IPS-18c (cell line): ENCODE data around the gene SELENOO.
A peak's percentile ranks its signal among the peaks of the same experiment; 100 is the strongest.
"Not testable (repeated sequence)": the region's sequence is repeated elsewhere in the genome, so short reads cannot be mapped to it uniquely, and the experiment has no call there.

Experiments used
- H3K4me3 ChIP-seq: 2 replicates; pipeline ENCODE4 v1.7.0; 2013; ENCODE audit warnings: low read depth, mild to moderate bottlenecking, low read length, moderate library complexity; ENCODE audit not compliant: insufficient read depth
- H3K9me3 ChIP-seq: one replicate; pipeline ENCODE4 v1.6.1; 2013; ENCODE audit warnings: mild to moderate bottlenecking, low read length, moderate library complexity; ENCODE audit not compliant: control insufficient read depth, insufficient read depth

SELENOO gene, protein sequence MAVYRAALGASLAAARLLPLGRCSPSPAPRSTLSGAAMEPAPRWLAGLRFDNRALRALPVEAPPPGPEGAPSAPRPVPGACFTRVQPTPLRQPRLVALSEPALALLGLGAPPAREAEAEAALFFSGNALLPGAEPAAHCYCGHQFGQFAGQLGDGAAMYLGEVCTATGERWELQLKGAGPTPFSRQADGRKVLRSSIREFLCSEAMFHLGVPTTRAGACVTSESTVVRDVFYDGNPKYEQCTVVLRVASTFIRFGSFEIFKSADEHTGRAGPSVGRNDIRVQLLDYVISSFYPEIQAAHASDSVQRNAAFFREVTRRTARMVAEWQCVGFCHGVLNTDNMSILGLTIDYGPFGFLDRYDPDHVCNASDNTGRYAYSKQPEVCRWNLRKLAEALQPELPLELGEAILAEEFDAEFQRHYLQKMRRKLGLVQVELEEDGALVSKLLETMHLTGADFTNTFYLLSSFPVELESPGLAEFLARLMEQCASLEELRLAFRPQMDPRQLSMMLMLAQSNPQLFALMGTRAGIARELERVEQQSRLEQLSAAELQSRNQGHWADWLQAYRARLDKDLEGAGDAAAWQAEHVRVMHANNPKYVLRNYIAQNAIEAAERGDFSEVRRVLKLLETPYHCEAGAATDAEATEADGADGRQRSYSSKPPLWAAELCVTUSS

GRCh38 chr22:50200461-50201190 lies at the start of gene SELENOO:
Gene SELENOO (plus strand): TSS chr22:50201011. CDS start chr22:50201037, 26 bp downstream.
- H3K4me3 ChIP-seq = peak within 1 kb of the TSS; percentile 81
- no peaks in the 10 kb centered on the region for H3K9me3 ChIP-seq

DNA sequence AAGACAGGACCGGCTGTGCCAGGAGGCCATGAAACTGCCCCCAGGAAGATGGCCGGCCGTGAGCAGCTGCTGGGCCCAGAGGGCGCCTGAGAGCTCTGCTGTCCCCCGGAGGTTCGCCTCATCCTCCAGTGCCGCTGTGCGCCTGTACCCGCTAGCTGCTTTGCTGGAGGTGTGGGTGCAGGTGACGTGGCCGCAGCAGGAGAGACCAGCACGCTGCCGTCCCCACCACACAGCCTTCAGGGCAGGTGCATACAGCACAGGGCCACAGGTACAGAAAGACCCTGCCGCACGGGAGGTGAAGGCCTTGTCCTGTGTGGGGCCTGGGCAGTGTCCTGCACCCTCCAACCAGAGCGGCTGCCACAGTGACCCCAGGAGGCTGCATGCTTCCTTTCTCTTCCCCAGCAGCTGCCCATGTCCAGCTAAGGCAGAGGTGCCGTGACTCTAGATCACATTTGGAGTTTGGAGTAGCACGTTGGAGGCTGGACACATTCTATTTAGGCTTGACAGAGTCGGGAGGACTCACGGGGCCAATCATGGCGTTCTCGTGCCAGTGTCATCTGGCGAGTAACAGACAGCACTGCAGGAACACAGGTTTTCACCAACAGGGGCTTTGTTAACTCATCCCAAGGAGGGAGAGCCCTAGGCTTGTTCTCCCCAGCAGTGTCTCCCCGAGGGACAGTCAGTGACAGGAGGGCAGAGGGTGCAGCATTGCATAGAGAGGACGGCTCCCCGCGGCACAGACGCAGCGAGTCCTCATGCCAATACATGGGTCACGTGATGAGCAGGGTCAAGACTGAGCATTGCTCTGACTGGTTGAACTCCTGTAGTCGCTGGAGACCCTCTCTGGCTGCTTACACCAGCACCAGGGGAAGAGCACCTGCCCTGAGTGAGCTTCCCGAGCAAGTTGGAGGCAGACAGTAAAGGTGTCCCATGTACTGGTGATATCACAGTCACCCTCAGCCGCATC lies 49.0 kb upstream of the SELENOO start:
- no peaks in the 10 kb centered on the region for H3K9me3 ChIP-seq
- no peak overlapping the region for H3K4me3 ChIP-seq

DNA sequence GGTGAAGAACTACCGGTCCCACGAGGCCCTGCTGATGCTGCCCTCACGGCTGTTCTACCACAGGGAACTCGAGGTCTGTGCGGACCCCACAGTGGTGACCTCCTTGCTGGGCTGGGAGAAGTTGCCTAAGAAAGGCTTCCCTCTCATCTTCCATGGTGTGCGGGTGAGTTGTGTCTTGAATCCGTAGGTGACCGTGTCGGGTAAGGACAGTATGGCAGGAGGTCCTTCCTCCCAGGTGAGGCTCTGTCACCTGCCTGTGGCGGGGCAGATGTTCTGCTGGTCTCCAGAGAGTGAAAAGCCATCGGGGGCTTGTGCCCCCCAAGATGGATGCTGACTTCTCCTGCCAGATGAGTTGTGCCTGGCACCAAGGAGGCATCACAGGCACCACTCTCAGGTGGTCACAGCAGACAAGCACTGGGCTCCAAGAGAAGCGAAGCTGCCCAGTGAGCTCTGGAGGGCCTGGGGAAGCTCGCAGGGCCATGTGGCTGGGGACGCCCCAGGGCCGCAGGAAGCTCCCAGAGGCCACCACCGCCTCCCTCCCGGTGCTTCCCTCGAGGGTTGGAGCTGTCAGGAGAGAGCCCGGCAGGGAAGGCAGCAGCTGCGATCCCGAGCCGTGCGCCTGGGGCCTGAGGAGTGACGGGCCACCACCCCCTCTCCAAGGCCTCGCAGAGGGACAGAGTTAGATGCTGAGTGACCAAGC lies 47.6 kb upstream of the SELENOO start:
- Histone ChIP-seq H3K4me3 (no peak overlapping the region), H3K9me3 (no peaks in the 10 kb centered on the region)

- no peak overlapping the region for H3K4me3 ChIP-seq
Measured at GRCh38 chr22:50153756-50154140, 47.1 kb upstream of the SELENOO start.

DNA sequence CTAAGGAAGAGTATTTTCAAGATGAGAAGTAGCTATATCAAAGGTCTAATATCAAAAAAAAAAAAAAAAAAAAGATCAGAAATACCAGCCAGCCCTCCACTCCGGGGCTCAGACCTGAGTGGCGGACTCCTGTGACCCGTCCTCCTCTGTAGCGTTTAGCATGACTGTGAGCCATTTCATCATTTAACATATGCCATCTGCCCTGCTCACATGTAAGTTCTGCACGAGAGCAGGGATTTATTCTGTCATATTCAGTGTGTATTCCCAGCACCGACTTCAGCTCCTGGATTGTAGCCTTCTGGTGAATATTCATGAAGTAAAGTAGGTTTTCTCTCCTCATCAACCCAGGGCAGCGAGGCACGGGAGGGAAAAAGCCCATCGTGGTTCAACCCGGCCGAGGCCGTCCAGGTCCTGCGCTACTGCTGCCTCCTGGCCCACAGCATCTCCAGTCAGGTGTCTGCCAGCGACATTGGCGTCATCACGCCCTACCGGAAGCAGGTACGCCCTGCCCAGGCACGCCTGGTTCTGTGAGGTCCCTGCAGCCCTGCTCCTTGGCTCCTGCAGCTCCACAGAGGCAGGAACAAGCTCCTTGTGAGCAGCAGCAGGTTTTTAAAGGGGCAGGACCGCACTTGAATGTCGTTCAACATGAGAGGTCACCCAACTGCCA lies 43.0 kb upstream of the SELENOO start:
- Histone ChIP-seq H3K4me3 (no peak overlapping the region), H3K9me3 (no peaks in the 10 kb centered on the region)

More at GRCh38 chr22:50153756-50154140, 47.1 kb upstream of the SELENOO start:
- no peaks in the 10 kb centered on the region for H3K9me3 ChIP-seq

- Histone ChIP-seq H3K9me3 (no peaks in the 10 kb centered on the region), H3K4me3 (no peak overlapping the region)
Measured at GRCh38 chr22:50160947-50161346, 39.9 kb upstream of the SELENOO start.

GRCh38 chr22:50161508-50162390 lies 39.1 kb upstream of the SELENOO start:
- Histone ChIP-seq H3K9me3 (no peaks in the 10 kb centered on the region), H3K4me3 (no peak overlapping the region)

DNA sequence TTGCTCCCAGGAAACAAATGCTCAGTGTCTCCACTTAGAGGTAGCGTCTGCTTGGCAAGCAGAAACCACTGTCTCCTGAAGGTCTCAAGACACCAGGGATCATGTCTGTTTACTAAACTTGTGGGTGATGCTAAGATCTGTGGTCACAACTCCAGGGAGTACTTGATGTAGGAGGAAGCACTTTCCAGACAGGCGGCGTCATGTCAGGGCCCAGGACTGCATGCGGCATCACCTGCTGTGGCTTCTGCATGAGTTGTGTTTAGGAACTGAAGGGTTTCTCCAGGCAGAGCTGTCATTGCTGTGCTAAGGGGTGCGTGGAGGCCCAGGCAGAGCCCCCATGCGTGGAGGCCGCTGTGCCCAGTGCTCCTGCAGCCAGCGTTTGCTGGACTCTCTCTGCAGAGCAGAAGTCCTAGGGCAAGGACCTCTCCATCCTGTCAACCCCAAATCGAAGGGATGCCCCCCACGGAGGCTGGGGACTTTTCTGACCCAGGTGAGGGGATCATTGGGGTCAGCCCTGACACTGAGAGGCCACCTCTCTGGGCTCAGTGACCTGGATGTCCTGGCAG lies 38.3 kb upstream of the SELENOO start:
- Histone ChIP-seq H3K9me3 (no peaks in the 10 kb centered on the region), H3K4me3 (no peak overlapping the region)

DNA sequence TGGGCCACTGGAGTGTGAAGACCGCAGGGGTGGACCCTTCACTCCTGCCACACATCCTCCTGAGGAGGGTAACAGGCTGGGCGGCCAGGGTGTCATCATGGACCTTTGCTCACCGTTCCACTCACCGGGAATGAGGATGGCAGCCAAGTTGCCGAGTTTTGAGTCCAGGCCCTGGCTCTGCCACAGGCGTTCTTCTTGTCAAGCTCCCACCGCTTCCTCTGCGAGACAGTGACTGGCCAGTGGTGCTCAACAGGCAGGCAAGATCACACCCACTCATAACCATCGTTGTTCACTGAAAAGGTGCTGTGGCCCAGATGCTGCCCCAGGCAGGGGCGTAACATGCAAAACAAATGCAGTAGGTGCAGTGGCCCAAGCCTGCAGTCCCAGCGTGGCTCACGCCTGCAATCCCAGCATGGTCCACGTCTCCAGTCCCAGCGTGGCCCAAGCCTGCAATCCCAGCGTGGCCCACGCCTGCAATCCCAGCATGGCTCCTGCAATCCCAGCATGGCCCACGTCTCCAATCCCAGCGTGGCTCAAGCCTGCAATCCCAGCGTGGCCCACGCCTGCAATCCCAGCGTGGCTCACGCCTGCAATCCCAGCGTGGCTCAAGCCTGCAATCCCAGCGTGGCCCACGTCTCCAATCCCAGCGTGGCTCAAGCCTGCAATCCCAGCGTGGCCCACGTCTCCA lies 35.2 kb upstream of the SELENOO start:
- Histone ChIP-seq H3K4me3 (no peak overlapping the region), H3K9me3 (peaks cover 2% of the 10 kb centered on the region)

- Histone ChIP-seq H3K9me3 (peaks cover 2% of the 10 kb centered on the region), H3K4me3 (no peak overlapping the region)
Measured at GRCh38 chr22:50167689-50168489, 32.9 kb upstream of the SELENOO start.

GRCh38 chr22:50168490-50169180 lies 32.2 kb upstream of the SELENOO start:
- H3K4me3 ChIP-seq, H3K9me3 ChIP-seq: not testable (repeated sequence)

- peak overlapping the region; percentile 47 for H3K4me3 ChIP-seq
Measured at GRCh38 chr22:50169181-50169759, 31.5 kb upstream of the SELENOO start.

More at GRCh38 chr22:50169181-50169759, 31.5 kb upstream of the SELENOO start:
- peaks cover 2% of the 10 kb centered on the region for H3K9me3 ChIP-seq
